PC-9 (cell line): ENCODE measurements around the gene EYA4. TPM values are rescaled to one million over a fixed set of nuclear protein-coding genes. Genes with fewer than 3 reads are reported as not detected.

ENCODE experiments used
- BruUV-seq: library from RNA; stranded (reverse); fragments of 400-500 nt; replicated peaks from 2 replicates; lab custom pipeline; 2021; lab: Mats Ljungman, UMichigan
- CTCF ChIA-PET: fragments of 300-600 bp; sonication (Branson Sonifier 250); formaldehyde crosslinking; loops from one replicate; lab custom pipeline; 2022; ENCODE audit warnings: antibody characterized with exemption; lab: Charles Lee
- POLR2A ChIA-PET: fragments of 300-600 bp; sonication (Branson Sonifier 250); formaldehyde crosslinking; loops from one replicate; lab custom pipeline; 2022; ENCODE audit warnings: antibody characterized with exemption; ENCODE audit not compliant: unreplicated experiment; lab: Charles Lee
- DNase-seq, 2 experiments: peaks; one replicate each; pipeline versions ENCODE4 v3.0.0 to v3.0.0-alpha.2; 2015 to 2022; ENCODE audit warnings: mixed read lengths in 1 of 2
- H2AFZ ChIP-seq: fragments of 200-600 bp; sonication (generic); 2 replicates; pipeline ENCODE4 v1.8.1; 2017; ENCODE audit warnings: antibody characterized with exemption
- H3F3A ChIP-seq: fragments of 200-600 bp; sonication (generic); 2 replicates; pipeline ENCODE4 v1.8.1; 2017; ENCODE audit warnings: antibody characterized with exemption, mild to moderate bottlenecking, low read depth; ENCODE audit not compliant: insufficient read depth
- H3K27ac ChIP-seq: fragments of 200-600 bp; sonication (generic); 2 replicates; pipeline ENCODE4 v1.6.1; 2016; ENCODE audit warnings: mixed run types
- H3K27me3 ChIP-seq: fragments of 200-600 bp; sonication (generic); 2 replicates; pipeline ENCODE4 v1.6.1; 2016; ENCODE audit warnings: low read depth, mixed run types; ENCODE audit not compliant: insufficient read depth
- H3K36me3 ChIP-seq: fragments of 200-600 bp; sonication (generic); 2 replicates; pipeline ENCODE4 v1.6.1; 2016; ENCODE audit warnings: low read depth, mixed run types
- H3K4me1 ChIP-seq: fragments of 200-600 bp; sonication (generic); replicated peaks from 2 replicates; pipeline ENCODE4 v1.6.1; 2016; ENCODE audit warnings: mixed run types; ENCODE audit not compliant: insufficient read depth
- H3K4me2 ChIP-seq: fragments of 200-600 bp; sonication (generic); 2 replicates; pipeline ENCODE4 v1.6.1; 2017; ENCODE audit warnings: mixed run types
- H3K4me3 ChIP-seq: fragments of 200-600 bp; sonication (generic); 2 replicates; pipeline ENCODE4 v1.6.1; 2016; ENCODE audit warnings: mixed run types
- H3K79me2 ChIP-seq: fragments of 200-600 bp; sonication (generic); 2 replicates; pipeline ENCODE4 v1.6.1; 2017; ENCODE audit warnings: low read depth, mixed run types
- H3K9me2 ChIP-seq: fragments of 200-600 bp; sonication (generic); 2 replicates; pipeline ENCODE4 v1.8.1; 2017; ENCODE audit warnings: mild to moderate bottlenecking; ENCODE audit not compliant: insufficient read depth
- H3K9me3 ChIP-seq: fragments of 200-600 bp; sonication (generic); 2 replicates; pipeline ENCODE4 v1.8.1; 2016; ENCODE audit warnings: low read depth; ENCODE audit not compliant: insufficient read depth
- H4K20me1 ChIP-seq: fragments of 200-600 bp; sonication (generic); 2 replicates; pipeline ENCODE4 v1.8.1; 2017; ENCODE audit not compliant: insufficient read depth
- CTCF ChIP-seq: fragments of 200-600 bp; sonication (generic); conservative IDR thresholded peaks from 2 replicates; pipeline ENCODE4 v1.6.1; 2017; ENCODE audit warnings: mixed run types, antibody characterized with exemption, mild to moderate bottlenecking, moderate library complexity
- EZH2 ChIP-seq: fragments of 200-600 bp; sonication (generic); IDR thresholded peaks from 2 replicates; pipeline ENCODE4 v1.8.0; 2017; ENCODE audit warnings: antibody characterized with exemption, low read depth
- intact Hi-C: fragments of 100-400 bp; cut with micrococcal nuclease; formaldehyde crosslinking; loops from one replicate; pipeline ENCODE4 v1.10.0; 2022; ENCODE audit not compliant: unreplicated experiment
- total RNA-seq: library from RNA; stranded (reverse); gene quantifications from 2 replicates; pipeline ENCODE4 v1.2.3, GENCODE V29; 2021

EYA4 gene
- total RNA-seq, 1 experiment from 2014 or later: 9.8 TPM

DNA sequence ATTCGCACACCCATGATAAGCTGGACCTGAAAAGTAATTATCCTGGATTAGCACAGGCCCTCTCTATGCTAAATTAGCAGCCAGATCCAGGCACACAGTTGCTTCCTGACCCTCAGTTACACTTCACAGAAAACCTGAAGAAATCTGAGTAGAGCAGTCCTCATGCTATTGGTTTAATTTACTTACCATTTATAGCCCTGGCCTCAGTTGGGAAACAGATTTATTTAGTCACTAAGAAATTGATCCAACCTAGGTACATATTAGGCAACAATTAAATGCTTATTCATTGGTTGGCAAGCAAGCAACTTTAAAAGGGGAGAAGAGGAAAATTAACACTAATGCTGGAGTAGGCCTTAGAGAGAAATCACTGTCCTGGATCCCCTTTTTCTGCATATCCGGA lies 15.6 kb upstream of the EYA4 start:
- no peak overlapping the region for H3K4me2 ChIP-seq
- H3K9me2 ChIP-seq: no peaks in the 10 kb centered on the region
- ChIA-PET CTCF (no interaction called here), POLR2A (no interaction called here)
- DNase-seq: no peak
- no peaks in the 10 kb centered on the region for H3K79me2 ChIP-seq
- TF ChIP-seq EZH2: no peak
- no peak for TF ChIP-seq CTCF
- no TSS peak for BruUV-seq
- H2AFZ ChIP-seq: no peak overlapping the region
- no peaks in the 10 kb centered on the region for H3K9me3 ChIP-seq
- no peak overlapping the region for H3K4me3 ChIP-seq
- no peaks in the 10 kb centered on the region for H3K27me3 ChIP-seq
- no peaks in the 10 kb centered on the region for H3K36me3 ChIP-seq
- no peaks in the 10 kb centered on the region for H3K4me1 ChIP-seq
- intact Hi-C loops: no loop called here
- no peak overlapping the region for H3K27ac ChIP-seq
- no peaks in the 10 kb centered on the region for H3F3A ChIP-seq
- H4K20me1 ChIP-seq: no peaks in the 10 kb centered on the region

DNA sequence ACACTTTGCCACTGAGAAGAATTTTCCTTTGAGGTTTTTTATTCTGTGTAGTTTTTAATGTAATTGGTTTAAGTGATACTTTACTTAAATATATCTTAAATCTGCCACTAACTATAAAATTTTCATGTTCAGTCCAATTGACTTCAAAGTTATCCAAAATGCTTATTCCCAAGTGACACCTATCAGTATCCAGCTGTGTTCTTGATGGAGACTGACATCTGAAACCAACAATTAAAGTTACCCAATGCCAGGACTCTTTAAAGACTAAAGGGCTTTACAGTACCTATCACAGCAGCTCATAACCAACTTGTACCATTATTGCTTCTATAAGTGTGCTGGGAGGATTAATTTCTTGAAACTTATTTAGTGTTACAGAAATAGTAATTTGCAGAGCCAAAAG lies 13.8 kb upstream of the EYA4 start:
- no peaks in the 10 kb centered on the region for H3K9me3 ChIP-seq
- ChIA-PET CTCF (no interaction called here), POLR2A (no interaction called here)
- no peak overlapping the region for H3K4me2 ChIP-seq
- no TSS peak for BruUV-seq
- no peak overlapping the region for H3K4me3 ChIP-seq
- H4K20me1 ChIP-seq: no peaks in the 10 kb centered on the region
- H3K9me2 ChIP-seq: no peaks in the 10 kb centered on the region
- no peaks in the 10 kb centered on the region for H3K36me3 ChIP-seq
- H3K4me1 ChIP-seq: no peaks in the 10 kb centered on the region
- H3K27me3 ChIP-seq: no peaks in the 10 kb centered on the region
- H3K79me2 ChIP-seq: no peaks in the 10 kb centered on the region
- H2AFZ ChIP-seq: no peak overlapping the region
- H3K27ac ChIP-seq: no peak overlapping the region
- H3F3A ChIP-seq: no peaks in the 10 kb centered on the region
- intact Hi-C loops: no loop called here
- DNase-seq: no peak
- no peak for TF ChIP-seq CTCF
- TF ChIP-seq EZH2: no peak

GRCh38 chr6:133230052-133230451 lies 11.1 kb upstream of the EYA4 start:
- Histone ChIP-seq H3F3A (no peaks in the 10 kb centered on the region), H3K4me3 (no peak overlapping the region), H3K9me2 (no peaks in the 10 kb centered on the region), H2AFZ (no peak overlapping the region), H3K27me3 (no peaks in the 10 kb centered on the region), H3K27ac (no peak overlapping the region), H3K36me3 (no peaks in the 10 kb centered on the region), H4K20me1 (no peaks in the 10 kb centered on the region), H3K4me1 (no peaks in the 10 kb centered on the region), H3K4me2 (no peak overlapping the region), H3K9me3 (no peaks in the 10 kb centered on the region; the same call in 1 of the 2 replicates), H3K79me2 (no peaks in the 10 kb centered on the region)
- POLR2A ChIA-PET: no interaction called here
- no peak for DNase-seq
- intact Hi-C loops: no loop called here
- CTCF ChIA-PET: no interaction called here
- TF ChIP-seq EZH2: no peak
- no peak for TF ChIP-seq CTCF
- BruUV-seq: no TSS peak
